Stimulated activated CD4-positive, alpha-beta T cell treated with anti-CD3 and anti-CD28 coated beads, Interleukin-15, amount 100 ng/mL, for 1 hour (primary cell): ENCODE measurements around the gene EPO.
"Not testable (repeated sequence)": the region's sequence is repeated elsewhere in the genome, so short reads cannot be mapped to it uniquely, and the experiment has no call there.

ENCODE experiments used
- DNase-seq, 2 donors: peaks; one replicate each; pipeline ENCODE4 v3.0.0-alpha.2; 2020; ENCODE audit warnings: low read depth in 1 of 2, low spot score in 1 of 2

EPO gene

GRCh38 chr7:100701089-100701488 is 19.2 kb upstream of the EPO start:
- not testable (repeated sequence) for DNase-seq

- peak; percentile 66 to 71 for DNase-seq
These were observed 14.9 kb upstream of the EPO start for GRCh38 chr7:100705320-100705752.

- peak; percentile 95 to 98 for DNase-seq
These were observed 14.3 kb upstream of the EPO start, which contains the start of gene POP7 for GRCh38 chr7:100705753-100706671. Gene POP7 (plus strand): TSS chr7:100706121. CDS start chr7:100706831, 710 bp downstream.

- DNase-seq, result no peak
These were observed 13.5 kb upstream of the EPO start for GRCh38 chr7:100706672-100707311.

GRCh38 chr7:100708395-100708794 is 11.9 kb upstream of the EPO start:
- no peak for DNase-seq

GRCh38 chr7:100710452-100710851 is 9.8 kb upstream of the EPO start:
- no peak for DNase-seq

- DNase-seq, result no peak
These were observed 8.9 kb upstream of the EPO start for GRCh38 chr7:100711369-100711768.

GRCh38 chr7:100714725-100715124 is 5.5 kb upstream of the EPO start:
- DNase-seq, result no peak

- DNase-seq, result not testable (repeated sequence)
These were observed 3.2 kb upstream of the EPO start for GRCh38 chr7:100717073-100717472.

- DNase-seq, result no peak
These were observed 567 bp upstream of the EPO start for GRCh38 chr7:100719523-100720278.

- no peak for DNase-seq
These were observed 620 bp downstream of the EPO start for GRCh38 chr7:100720671-100721504.

GRCh38 chr7:100721505-100721812 is 1.2 kb downstream of the EPO start:
- DNase-seq, result no peak

GRCh38 chr7:100722480-100723212 is 2.4 kb downstream of the EPO start:
- DNase-seq, result no peak

GRCh38 chr7:100723732-100724275 is 3.5 kb downstream of the EPO start:
- DNase-seq, result no peak

- not testable (repeated sequence) for DNase-seq
These were observed 4.1 kb downstream of the EPO start for GRCh38 chr7:100724364-100724763.

- no peak for DNase-seq
These were observed 6.9 kb downstream of the EPO start for GRCh38 chr7:100726996-100727761.

GRCh38 chr7:100728196-100728595 is 7.9 kb downstream of the EPO start:
- no peak for DNase-seq

- DNase-seq, result no peak
These were observed 10.0 kb downstream of the EPO start for GRCh38 chr7:100730136-100730800.
